UCSD-AML1 (cell line): ENCODE measurements around the gene PNP.

Source experiments
- DNase-seq: peaks from one replicate; lab custom pipeline; 2025; ENCODE audit not compliant: unreplicated experiment; lab: John Stamatoyannopoulos, UW

The PNP gene

GRCh38 chr14:20454516-20455354 is 14.5 kb upstream of the PNP start, which contains the start of the genes APEX1 and OSGEP:
TSS of gene APEX1 (plus strand) at chr14:20455226. CDS start at chr14:20455646, 420 bp downstream.
TSS of gene OSGEP (minus strand) at chr14:20454812. CDS start at chr14:20454683, 129 bp downstream.
- peak; percentile 97 for DNase-seq

DNA sequence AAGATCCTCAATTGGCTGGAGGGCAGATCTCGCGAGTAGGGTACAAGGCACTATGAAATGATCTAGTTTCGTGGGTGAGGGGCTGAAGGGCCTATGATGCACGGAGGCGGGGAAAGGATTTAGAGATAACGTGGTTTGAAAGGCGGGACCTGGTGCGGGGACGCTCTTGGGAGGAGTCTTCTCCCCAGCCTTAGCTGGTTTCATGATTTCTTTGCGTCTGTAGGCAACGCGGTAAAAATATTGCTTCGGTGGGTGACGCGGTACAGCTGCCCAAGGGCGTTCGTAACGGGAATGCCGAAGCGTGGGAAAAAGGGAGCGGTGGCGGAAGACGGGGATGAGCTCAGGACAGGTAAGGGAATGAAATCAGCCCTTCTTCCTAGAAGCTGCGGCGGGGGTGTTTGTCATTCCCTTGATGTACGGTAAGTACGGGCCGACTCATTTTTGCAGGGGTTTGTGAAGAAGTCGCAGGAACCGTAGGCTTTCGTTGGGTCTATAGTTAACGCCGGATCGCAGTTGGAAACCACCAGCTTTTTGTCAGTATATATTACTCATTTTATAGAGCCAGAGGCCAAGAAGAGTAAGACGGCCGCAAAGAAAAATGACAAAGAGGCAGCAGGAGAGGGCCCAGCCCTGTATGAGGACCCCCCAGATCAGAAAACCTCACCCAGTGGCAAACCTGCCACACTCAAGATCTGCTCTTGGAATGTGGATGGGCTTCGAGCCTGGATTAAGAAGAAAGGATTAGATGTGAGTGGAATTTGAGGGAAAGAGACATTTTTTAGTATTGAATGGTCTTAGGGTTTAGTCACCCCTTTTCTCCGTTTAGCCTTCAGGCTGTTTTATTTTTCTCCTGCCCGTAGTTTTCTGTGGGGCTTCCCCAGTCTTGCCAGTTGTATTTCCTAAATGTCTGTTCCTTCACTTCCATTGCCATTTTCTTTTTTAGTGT is 13.6 kb upstream of the PNP start:
- no peak for DNase-seq

DNA sequence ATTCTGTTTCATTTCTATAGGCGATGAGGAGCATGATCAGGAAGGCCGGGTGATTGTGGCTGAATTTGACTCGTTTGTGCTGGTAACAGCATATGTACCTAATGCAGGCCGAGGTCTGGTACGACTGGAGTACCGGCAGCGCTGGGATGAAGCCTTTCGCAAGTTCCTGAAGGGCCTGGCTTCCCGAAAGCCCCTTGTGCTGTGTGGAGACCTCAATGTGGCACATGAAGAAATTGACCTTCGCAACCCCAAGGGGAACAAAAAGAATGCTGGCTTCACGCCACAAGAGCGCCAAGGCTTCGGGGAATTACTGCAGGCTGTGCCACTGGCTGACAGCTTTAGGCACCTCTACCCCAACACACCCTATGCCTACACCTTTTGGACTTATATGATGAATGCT is 12.2 kb upstream of the PNP start:
- DNase-seq, result no peak

DNA sequence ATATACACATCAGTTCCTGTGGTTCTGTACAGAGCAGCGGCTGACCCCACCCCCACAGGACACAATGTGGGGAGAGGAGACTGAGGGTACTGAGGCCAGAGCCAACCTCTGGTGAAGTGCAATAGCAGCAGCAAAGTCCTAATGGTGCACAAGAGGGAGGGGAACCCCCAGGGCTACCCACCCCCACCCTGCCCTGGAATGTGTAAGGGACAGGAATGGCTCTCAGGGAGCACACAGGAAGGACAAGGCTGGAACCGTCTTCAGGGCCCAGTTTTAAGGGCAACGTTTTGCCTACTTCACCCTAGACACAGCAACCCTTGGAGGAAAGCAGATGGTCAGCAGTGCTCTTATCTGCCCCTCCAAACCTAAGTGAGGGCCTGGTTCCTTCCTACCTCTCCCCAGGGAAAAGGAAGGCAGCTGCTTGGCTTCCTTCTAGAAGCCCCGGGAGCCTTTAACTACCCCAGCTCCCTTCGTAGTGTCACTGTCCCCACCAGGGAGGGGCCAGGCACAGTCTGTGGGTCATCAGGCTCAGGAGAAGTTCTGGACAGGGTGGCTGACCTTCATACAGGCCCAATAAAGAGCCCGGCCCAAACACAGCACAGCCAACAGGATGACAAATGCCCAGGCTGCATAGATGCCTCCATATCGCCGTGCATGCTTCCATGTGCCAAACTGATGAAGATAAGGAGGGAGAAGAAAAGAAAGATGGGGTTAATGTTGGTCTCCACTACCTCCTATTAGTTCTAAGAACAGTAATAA is 11.0 kb upstream of the PNP start:
- no peak for DNase-seq

GRCh38 chr14:20460458-20461224 is 8.6 kb upstream of the PNP start:
- no peak for DNase-seq

GRCh38 chr14:20461225-20462141 is 7.7 kb upstream of the PNP start, which contains the start of gene PIP4P1:
TSS of gene PIP4P1 (minus strand) at chr14:20461434. CDS start at chr14:20461325, 109 bp downstream.
- peak; percentile 98 for DNase-seq

- DNase-seq, result no peak
Observed at GRCh38 chr14:20468764-20469241, 403 bp upstream of the PNP start.

DNA sequence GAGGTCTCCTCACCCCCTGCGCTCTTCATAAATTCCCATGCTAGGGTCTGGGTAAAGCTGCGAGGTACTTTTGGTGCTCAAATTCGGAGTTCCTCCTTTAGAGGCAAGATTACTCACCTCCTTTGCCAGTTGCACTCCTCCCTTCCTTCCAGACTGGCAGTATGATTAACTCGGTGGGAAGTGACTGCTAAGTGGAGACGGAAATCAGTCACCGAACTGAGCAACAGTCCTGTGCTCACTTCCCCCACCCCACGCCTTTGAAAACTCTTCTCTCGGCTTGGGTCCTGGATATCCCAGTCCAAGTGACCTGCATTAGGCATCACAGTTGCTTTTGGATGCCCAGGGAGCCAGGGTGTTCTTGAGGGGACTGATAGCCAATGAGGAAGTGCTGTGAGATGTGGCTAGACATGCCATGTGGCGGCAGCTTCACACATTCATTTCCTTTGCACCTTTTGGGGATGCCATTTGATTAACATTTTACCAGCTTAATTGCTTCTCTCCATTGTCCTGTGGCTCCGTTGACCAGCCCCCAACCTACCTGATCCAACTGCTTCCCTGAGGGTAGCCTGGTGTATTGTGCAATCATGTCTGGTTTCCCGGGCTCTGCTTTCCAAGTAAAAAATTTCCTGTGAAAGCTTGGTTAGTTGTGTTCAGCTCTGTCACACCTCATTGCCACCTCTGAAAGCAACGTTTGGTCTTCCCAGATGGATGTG is 840 bp downstream of the PNP start:
- peak; percentile 69 for DNase-seq

GRCh38 chr14:20470603-20470901 is 1.3 kb downstream of the PNP start:
- DNase-seq, result no peak

- no peak for DNase-seq
Observed at GRCh38 chr14:20472536-20473169, 3.4 kb downstream of the PNP start.

DNA sequence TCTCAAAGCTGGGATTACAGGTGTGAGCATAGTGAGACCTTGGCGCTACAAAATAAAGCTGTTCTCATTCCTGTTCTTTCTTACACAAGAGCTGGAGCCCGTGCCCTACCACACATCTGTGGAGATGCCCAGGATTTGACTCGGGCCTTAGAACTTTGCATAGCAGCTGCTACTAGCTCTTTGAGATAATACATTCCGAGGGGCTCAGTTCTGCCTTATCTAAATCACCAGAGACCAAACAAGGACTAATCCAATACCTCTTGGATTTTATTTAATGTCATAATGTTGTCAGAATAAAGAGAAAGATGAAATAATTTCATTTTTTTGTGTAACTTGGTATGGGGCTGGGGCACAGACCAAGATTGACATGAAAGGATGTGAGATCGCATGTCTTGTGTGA is 7.6 kb downstream of the PNP start:
- no peak for DNase-seq

DNA sequence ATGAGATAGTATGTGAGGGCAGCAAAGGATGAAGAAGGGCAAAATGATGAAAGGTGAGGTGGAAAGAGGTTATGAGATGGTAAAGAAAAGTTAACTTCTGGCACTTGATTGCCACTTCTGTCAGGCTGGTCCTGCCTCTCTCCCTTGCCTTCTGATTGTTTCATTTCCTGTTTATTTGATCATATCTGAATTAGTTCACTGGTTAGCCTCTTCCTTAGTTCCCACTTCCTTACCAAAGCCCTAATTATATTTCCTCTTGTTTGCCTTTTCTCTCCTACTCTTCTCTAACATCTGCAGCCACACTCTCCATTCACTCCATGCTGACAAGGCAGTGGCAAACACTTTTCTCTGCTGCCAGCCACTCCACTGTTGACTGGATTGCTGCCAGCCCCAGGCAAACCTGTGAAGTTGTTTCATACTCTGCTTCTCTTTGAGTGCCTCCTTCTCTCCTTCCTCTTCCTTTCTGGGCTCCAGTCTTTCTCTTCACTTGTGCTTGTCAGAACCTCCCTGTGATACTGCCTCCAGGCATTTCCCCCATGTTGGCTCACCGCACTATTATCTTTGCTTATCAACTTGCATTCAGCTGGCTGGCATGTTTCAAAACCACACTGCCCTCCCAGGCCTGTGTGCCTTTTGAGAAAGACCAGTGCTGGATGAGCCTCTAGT is 8.1 kb downstream of the PNP start:
- peak; percentile 79 for DNase-seq

DNA sequence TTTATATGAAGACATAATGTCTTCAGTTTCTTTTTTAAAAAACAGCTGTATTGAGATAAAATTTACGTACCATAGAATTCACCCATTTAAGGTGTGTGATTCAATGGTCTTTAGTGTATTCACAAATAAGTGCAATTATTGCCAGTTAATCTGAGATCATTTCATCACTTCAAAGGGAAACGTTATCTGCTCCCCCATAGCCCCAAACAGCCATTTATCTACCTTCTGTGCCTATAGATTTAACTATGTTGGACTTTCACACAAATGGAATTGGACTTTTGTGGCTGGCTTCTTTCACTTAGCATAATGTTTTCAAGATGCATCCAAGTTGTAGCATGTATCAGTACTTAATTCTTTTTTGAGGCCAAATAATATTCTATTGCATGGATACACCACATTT is 9.7 kb downstream of the PNP start:
- DNase-seq, result no peak

DNA sequence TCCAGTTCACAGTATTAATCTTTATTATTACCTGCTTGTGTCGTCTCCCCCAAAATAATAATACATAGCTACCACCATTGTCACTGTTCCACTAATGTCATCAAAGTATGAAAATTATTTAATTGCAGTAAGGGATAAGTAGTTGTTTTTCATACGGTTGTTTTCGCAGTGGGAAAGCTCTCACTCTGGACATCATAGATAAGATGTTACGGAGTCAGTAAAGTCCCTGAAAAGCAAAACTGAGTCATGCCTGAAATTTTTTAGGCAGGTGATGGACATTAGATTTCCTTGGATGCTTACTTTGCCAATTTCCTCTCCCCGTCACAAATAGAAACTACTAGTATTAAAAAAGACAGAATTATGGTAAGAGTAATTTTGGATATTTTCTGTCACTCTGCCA is 13.2 kb downstream of the PNP start:
- DNase-seq, result no peak

- DNase-seq, result no peak
Observed at GRCh38 chr14:20485900-20486299, 16.7 kb downstream of the PNP start.

- DNase-seq, result no peak
Observed at GRCh38 chr14:20486684-20487395, 17.6 kb downstream of the PNP start.

DNA sequence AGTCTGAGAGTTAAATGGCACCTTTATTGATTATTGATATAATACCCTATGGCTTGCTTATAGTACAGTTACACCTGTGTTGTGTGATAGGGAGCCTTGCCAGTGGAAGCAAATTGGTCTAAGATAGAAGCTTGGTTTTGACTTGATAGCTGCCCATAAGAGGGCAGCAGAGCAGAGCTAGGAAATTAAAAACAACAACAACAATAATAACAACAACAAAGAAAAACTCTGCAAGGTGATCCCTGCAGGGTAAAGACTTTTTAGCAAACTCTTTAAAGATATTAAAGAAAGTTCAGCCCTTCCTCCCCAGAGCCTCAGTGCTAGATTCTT is 18.2 kb downstream of the PNP start:
- DNase-seq, result no peak
